ENCODE results near the gene FASTK.
"Not testable (repeated sequence)": the region's sequence is repeated elsewhere in the genome, so short reads cannot be mapped to it uniquely, and the experiment has no call there.

Gene FASTK

DNA sequence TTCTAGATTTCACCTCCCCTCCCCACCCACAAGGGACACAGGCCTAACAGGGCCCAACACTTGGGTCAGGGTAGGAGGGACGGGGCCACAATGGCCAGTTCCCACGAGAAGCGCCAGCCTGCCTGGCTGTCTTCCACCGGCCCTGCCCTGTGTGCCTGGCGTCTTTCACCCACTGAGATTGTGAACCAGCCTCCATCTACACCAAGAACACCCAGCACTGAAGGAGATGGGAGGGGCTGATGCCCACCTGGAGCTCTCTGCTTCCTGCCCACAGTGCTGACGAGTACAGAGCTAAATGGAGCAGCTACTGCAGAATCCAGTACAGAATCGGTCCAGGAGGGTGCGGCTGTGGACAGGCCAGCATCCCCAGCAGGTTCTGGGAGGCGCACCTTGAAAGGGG is 34.6 kb downstream of the FASTK start:
- DNase-seq = no peak

DNA sequence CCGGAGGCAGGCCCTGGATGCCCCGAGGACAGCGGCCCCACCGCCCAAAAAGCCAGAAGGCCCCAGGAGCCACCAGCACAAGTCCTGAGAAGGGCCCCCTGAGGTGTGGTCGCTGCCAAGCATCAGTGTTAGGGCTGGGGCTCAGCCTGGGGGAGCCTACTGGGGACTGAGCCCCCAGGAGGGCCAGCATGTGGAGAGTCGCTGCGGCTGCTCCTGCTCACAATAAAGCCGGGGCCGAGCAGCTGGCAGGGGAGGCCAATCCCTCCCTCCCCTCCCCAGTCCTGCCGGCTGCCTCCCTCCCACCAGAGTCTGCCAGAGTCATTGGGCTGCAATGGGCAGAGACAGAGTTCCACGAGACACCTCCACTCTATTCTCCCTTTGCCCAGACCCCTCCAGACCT is 35.3 kb downstream of the FASTK start:
- DNase-seq = no peak

DNA sequence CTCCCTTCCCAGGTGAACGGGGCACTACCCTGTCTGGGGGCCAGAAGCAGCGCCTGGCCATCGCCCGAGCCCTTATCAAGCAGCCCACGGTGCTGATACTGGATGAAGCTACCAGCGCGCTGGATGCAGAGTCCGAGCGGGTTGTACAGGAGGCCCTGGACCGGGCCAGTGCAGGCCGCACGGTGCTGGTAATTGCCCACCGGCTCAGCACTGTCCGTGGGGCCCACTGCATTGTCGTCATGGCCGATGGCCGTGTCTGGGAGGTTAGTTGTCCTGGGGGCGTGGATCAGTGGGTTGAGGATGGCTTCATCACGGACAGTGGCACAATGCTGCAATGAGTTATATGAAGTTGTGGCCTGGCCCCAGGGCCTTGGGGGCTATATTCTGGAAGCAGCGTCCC is 36.6 kb downstream of the FASTK start:
- no peak for DNase-seq

DNA sequence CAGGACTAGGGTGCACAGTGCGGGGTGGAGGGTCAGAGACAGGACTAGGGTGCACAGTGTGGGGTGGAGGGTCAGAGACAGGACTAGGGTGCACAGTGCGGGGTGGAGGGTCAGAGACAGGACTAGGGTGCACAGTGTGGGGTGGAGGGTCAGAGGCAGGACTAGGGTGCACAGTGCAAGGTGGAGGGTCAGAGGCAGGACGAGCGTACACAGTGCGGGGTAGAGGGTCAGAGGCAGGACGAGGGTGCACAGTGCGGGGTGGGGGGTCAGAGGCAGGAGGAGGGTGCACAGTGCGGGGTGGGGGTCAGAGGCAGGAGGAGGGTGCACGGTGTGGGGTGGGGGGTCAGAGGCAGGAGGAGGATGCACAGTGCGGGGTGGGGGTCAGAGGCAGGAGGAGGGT is 37.2 kb downstream of the FASTK start:
- DNase-seq = not testable (repeated sequence)

DNA sequence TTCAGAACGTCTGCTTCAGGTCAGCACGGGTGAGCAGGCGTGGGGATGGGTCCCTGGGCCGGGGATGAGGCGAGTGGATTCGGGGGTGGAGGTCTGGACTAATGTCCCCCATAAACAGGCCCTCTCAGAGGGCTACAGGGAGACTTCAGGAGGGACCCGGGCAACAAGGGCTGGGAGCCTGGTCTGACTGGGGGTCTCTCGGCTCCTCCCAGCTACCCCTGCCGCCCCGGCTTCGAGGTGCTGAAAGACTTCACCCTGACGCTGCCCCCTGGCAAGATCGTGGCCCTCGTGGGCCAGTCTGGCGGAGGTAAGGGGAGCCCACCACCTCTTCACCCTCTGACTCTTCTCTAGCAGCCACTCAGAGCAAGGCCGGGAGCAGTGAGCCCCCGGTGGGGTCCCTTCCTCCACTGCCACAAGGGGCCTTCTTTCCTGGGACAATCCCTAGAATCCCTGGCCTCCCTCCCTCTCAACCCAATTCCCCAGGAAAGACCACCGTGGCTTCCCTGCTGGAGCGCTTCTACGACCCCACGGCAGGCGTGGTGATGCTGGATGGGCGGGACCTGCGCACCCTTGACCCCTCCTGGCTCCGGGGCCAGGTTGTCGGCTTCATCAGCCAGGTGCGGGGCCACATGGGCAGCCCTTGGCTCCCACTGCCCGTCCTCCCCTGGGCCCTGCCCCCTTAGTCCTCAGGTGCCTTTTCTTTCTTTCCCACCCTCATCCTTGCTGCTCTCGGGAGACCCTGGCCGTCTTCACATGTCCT is 39.8 kb downstream of the FASTK start:
- no peak for DNase-seq

DNA sequence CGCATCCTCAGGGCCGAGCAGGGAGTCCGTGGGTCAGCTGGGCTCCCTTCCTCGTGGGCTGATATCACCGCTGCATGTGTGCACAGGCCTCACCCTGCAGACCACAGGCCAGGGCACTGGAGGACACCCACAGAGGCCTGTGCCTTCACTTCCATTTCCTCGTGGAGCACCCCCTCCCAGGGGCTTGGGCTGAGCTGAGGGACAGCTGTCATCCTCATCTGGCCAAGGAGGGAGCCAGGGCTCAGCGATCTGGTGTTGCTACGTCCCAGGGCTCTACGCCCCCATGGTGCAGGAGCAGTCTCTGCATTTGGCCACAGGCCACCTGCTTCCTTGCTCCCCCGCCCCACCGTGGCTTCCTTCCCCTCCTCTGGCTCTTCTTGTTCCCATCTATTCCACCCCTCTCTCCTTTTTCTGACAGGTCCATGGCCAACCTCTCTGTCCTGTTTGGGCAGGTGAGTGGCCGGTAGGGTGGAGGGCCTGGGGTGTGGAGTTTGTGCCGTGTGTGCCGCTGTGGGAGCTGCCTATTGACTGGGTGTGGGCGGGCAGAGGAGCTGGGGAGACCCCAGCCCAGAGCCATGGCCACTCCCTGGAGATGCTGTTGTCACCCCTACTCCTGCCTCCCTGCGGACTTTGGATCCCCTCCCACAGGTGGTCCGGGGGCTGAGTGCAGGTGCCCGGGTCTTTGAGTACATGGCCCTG is 40.6 kb downstream of the FASTK start:
- no peak for DNase-seq

DNA sequence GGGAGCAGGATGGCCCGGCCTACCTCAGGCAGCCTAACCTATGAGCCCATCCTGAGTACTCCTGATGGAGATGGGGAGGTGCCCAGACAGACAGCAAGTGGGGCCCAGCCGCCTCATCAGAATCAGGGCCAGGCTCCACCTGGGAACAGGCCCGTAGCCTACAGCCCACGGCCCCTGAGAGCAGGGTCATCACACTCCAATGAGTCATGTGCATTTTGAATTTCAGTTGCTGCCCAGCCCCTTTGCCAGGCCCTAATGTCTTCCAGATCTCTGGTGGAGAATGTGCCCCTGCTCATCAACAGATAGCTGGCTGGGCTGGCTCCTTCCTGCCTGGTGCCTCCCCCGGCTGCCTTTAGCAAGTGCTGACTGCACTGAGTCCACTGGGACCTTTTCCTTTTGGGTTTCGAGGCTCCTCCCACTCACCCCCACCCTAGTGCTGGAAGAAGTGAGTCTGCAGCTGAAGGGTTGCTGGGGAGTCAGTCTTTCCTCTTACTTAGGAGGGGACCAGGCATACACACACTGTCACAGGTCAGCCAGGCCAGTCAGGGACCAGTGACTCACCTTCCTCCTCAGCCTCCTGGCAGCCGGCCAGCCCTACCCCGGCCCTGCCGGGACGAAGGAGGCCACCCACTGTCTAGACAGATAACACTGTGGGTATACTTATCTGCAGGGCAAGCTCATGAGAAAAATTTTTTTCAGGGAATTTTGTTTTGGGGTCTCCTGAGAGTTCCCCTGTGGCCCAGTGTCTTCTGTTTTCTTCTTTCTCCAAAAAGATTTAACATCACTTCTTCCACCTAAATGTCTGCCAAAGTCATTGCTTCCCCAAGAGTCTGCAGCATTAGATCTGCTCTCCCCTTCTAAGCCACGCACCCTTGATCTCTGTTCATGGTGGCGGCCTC is 41.4 kb downstream of the FASTK start:
- DNase-seq = peak; percentile 56

DNA sequence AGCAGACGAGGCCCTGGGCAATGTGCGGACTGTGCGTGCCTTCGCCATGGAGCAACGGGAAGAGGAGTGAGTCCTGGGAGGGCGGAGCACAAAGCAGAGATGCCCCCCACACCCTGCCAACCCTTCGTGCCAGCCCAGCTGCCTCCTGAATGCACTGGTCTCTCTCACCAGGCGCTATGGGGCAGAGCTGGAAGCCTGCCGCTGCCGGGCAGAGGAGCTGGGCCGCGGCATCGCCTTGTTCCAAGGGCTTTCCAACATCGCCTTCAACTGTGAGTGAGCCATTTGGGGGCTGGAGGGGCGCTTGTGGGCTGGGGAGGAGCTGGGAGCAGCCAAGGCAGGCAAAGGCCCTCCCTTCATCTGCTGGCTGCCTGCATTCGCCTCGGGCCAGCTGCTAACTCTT is 44.7 kb downstream of the FASTK start:
- DNase-seq = no peak

DNA sequence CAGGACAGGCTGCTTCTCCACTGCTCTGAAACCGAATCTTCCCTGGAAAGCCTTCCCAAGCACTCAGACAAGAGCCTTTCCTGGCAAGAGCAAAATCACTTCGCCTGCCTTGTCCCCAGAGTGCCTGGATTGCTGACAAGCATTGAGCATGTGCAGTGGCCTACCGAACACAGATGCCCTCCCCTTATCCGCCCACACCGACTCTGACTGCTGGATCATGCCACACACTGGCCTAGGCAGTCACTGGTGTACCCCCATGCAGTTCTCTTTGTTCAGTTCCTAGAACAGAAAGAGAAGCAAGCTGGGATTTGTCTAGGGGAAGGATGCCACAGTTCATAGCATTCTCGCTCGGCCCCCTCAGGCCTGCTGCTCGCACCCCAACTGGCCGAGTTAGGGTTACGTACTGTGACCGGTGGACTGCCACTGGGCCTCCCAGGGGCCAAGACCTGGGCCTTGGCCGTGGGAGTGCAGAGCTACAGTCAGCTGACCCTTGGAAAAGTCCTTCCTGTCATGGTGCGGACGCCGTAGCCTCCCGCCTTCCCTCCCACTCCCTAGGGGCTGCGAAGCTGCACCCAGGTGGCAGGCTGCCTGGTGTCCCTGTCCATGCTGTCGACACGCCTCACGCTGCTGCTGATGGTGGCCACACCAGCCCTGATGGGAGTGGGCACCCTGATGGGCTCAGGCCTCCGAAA is 45.4 kb downstream of the FASTK start:
- DNase-seq = no peak

DNA sequence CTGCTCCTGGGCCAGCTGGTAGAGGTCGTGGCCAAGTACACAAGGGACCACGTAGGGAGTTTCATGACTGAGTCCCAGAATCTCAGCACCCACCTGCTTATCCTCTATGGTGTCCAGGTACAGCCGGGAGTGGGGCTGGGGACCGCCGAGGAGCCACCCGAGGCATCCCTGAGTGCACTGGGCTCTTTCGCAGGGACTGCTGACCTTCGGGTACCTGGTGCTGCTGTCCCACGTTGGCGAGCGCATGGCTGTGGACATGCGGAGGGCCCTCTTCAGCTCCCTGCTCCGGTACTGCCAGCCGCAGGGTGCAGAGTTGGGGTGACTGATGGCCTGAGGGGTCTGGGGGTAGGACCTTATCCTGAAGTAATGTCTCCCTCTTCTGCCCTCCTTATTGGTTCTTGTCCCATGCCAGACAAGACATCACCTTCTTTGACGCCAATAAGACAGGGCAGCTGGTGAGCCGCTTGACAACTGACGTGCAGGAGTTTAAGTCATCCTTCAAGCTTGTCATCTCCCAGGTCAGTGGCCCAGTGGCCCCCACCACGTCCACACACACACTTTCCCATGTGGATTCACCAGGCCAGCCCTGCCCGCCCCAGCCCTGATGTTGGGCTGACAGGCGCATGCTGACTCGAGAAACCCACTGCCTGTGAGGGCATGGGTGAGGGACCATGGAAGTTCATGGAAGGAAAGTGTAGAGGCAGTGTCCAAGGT is 46.1 kb downstream of the FASTK start:
- DNase-seq = no peak

DNA sequence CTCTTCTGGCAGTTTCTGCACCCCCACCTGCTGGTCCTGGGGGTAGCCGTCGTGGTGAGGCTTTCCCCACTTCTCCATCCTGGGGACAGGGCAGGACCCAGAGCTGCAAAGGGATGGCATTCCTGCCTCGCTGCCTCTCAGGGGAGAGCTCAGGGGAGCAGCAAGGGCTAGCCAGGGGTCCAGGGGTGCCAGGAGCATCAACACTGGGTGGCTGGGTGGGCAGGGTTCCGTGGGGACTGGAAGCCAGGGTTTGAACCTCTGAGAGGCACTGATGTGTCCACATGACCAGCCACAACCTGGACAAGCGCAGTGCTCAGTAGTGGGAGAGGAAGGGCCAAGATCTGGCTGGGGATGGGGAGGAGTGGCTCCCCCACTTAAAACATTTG is 46.8 kb downstream of the FASTK start:
- no peak for DNase-seq

DNA sequence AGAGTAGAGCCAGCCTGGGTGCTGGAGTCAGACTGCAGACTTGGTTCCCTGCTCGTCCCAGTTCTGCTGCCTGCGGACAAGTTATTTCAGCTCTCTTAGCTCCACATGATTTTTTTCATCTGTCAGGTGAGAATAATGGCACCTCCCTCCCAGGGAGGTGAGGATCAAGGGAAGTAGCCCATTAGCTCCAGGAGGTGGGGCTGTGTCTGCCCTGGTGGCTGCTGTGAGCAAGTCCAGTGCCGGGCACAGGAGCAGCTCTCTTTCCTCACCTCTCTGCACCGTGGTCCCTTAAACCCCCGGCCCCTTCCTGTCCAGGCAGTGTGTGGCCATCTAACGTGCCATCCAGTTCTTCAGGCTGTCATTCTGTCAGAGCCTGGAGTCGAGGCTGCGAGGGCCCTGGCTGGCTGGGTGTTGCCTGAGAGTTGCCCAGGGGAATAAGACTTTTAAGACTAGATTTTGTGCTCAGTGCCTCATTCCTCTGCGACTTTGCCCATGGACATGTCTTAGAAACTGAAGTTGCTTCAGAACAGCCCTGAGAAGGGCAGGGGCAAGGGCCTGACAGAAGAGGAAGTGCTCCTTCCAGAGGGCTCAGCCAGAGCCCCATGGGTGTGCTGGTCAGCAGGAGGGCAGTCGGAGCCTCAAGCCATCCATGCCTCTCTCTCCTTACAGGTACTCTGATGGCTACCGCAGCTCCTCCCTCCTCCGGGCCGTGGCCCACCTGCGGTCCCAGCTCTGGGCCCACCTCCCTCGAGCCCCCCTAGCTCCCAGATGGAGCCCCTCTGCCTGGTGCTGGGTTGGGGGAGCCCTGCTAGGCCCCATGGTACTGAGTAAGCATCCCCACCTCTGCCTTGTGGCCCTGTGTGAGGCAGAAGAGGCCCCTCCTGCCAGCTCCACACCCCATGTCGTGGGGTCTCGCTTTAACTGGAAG is 47.4 kb downstream of the FASTK start:
- no peak for DNase-seq

DNA sequence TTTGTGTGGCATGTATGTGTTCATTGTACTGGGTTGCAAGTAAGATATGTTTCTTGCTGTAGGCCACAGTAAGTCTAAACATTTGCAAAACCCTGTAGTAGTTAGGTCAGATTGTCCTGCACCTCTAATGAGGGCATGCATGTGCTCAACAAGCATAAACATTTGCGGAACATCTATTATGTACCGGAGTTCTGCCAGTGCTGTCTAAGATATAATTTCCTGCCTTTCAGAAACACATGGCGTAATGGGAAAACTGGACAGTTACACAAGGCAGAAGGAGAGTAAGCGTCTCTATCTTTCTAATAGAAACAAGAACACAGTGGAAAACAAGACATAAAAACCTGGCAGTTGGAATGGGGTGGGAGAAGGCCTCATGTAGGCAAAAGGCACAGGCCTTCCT is 49.6 kb downstream of the FASTK start:
- DNase-seq = no peak

DNA sequence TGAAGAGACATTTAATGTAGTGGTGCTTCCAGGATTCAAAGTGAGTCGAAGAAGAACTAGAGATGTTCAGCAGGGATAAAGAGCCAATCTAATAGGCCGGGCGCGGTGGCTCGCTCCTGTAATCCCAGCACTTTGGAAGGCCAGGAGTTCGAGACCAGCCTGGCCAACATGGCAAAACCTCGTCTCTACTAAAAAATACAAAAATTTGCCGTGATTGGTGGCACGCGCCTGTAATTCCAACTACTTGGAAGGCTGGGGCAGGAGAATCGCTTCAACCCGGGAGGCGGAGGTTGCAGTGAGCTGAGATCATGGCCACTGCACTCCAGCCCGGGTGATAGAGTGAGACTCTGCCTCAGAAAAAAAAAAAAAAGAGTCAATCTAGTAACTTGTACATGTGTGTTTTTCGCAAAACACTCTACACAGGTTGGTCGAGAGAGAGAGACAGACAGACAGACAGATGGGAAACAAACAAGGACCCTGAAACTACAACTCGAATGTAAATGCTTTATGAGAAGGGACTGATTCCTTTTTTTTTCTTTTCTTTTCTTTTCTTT is 51.6 kb downstream of the FASTK start:
- DNase-seq = no peak

DNA sequence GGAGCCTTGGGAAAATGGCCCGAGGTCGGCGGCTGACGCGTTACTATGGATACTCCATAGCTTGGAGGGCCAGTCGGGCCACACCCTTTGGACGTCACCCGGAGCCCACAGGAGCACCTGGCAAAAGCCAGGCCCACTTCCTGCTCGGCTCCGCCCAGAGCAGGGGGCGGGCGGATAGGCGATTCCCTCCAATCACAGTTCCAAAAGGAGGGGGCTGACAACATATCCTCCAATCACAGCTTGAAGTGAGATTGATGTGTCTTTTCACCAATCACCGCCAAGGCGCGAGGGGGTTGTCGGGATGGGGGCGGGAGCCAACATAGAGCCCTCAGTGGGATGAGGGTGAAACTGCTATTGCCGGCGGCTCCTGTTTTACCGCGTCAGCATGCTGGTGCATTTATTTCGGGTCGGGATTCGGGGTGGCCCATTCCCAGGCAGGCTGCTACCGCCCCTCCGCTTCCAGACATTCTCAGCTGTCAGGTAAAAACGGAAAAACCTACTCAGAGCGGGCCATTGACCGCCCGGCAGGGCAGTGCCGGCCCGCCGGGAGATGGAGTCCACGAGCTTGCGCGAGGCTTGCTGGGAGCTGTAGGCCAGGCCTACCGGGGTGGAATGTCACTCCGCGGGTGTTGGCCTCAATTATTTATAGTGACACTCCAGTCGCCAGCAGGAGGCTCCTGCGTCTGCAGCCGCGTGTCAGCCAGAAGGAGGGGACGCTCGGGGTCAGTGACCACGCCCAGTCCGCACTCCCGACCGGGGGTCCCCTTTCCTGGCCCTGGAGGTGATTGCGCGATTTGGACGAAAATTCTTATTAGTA is 52.3 kb downstream of the FASTK start, which contains the start of gene ABCB8:
TSS of gene ABCB8 (plus strand) at position 320 of the 817 bp plus-strand sequence. CDS start at position 386, 66 bp downstream.
- peak; percentile 99 for DNase-seq

DNA sequence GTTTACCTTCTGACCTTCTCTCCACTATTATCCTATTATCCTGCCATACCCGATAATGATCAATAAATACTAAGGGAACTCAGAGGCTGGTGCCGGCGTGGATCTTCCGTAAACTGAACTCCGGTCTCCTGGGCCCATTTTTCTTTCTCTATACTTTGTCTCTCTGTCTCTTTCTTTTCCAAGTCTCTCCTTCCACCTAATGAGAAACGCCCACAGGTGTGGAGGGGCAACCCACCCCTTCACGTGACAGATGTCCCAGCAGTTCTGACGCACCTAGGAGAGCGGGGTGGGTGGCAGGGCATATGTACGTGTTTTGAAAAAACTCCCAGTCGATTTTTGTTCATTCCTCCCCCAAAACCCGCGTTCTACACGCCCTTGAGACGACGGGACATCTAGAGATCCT is 52.9 kb downstream of the FASTK start:
- not testable (repeated sequence) for DNase-seq

DNA sequence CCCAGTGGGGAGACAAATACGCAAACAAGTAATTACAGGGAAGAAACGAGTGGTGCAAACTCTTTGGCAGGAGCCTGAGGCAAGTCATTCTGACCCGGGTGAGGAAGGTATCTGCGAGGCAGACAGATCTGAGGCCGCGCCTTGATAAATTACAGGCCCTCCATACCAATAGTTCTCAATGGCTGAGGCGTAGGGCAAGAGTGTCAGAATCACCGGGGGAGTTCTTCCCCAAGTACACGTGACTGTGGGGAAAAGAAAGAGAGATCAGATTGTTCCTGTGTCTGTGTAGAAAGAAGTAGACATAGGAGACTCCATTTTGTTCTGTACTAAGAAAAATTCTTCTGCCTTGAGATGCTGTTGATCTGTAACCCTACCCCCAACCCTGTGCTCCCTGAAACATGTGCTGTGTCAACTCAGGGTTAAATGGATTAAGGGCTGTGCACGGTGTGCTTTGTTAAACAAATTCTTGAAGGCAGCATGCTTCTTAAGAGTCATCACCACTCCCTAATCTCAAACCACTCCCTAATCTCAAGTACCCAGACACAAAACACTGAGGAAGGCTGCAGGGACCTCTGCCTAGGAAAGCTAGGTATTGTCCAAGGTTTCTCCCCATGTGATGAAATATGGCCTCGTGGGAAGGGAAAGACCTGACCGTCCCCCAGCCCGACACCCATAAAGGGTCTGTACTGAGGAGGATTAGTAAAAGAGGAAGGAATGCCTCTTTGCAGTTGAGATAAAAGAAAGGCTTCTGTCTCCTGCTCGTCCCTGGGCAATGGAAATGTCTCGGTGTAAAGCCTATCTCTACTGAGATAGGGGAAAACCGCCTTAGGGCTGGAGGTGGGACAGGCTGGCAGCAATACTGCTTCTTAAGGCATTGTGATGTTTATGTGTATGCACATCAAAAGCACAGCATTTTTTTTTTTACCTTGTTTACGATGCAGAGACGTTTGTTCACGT is 53.6 kb downstream of the FASTK start:
- DNase-seq = not testable (repeated sequence)

Data from GF-D8 (cell line).